Peyer's patch (tissue), 4 donors: ENCODE data around the gene PHC3. TPM values are rescaled to one million over a fixed set of nuclear protein-coding genes. Genes with fewer than 3 reads are reported as not detected.
"Not testable (repeated sequence)": the region's sequence is repeated elsewhere in the genome, so short reads cannot be mapped to it uniquely, and the experiment has no call there.

Experiments used
- DNase-seq, 3 donors: peaks; one replicate each; pipeline ENCODE4 v3.0.0-alpha.2; 2017 to 2019
- H3K27ac ChIP-seq, 4 donors: fragments of 200-600 bp; sonication (generic); one replicate each; pipeline ENCODE4 v1.5.1; 2016 to 2019
- H3K27me3 ChIP-seq, 2 donors: fragments of 200-600 bp; sonication (generic); one replicate each; pipeline ENCODE4 v1.5.1; 2019
- H3K36me3 ChIP-seq, 3 donors: fragments of 200-600 bp; sonication (generic); one replicate each; pipeline ENCODE4 v1.5.1; 2016 to 2019
- H3K4me1 ChIP-seq, 4 donors: fragments of 200-600 bp; sonication (generic); one replicate each; pipeline ENCODE4 v1.5.1; 2016 to 2019
- H3K4me3 ChIP-seq, 4 donors: fragments of 200-600 bp; sonication (generic); 1 replicate in 3 of 4; 2 replicates in 1 of 4; pipeline ENCODE4 v1.5.1; 2016 to 2019; ENCODE audit warnings: mild to moderate bottlenecking in 1 of 4
- H3K9me3 ChIP-seq, 4 donors: fragments of 200-600 bp; sonication (generic); one replicate each; pipeline ENCODE4 v1.5.1; 2016 to 2019; ENCODE audit warnings: mild to moderate bottlenecking in 1 of 4
- CTCF ChIP-seq, 6 experiments: fragments of 450-650 bp in 4 of 6; fragments of 200-600 bp in 2 of 6; sonication (generic) in 1 of 6; IDR thresholded peaks; one replicate each; pipeline ENCODE4 v1.5.1; 2017 to 2019; ENCODE audit warnings: antibody characterized with exemption in 6 of 6, mild to moderate bottlenecking in 3 of 6, moderate library complexity in 1 of 6
- POLR2A ChIP-seq, 2 donors: fragments of 450-650 bp; IDR thresholded peaks; one replicate each; pipeline ENCODE4 v1.5.1; 2017; ENCODE audit warnings: antibody characterized with exemption in 2 of 2, mild to moderate bottlenecking in 2 of 2, moderate library complexity in 2 of 2
- total RNA-seq, 4 donors: library from RNA; depleted of rRNA; stranded (reverse); fragments of >200 nt; gene quantifications; one replicate each; pipeline ENCODE4 v1.1.0, GENCODE V29; 2016

The PHC3 gene
- total RNA-seq, 4 donors from 2014 or later: 52.4 to 234 (median 83.2) TPM

DNA sequence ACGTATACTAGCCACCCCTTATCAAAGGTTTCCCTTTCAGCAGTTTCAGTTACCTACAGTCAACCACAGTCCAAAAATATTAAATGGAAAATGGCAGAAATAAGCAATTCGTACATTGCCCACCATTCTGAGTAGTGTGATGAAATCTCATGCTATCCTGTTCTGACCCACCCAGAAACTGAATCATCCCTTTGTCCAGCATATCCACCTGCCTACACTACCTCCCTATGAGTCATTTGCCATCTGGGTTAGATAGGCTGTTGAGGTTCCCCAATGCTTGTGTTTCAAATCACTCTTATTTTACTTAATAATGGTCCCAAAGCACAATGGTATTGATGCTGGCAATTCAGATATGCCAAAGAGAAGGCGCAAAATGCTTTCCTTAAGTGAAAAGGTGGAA, 15.3 kb upstream of the PHC3 start:
- Histone ChIP-seq H3K4me1 (no peaks in the 10 kb centered on the region), H3K36me3 (no peaks in the 10 kb centered on the region), H3K9me3 (no peaks in the 10 kb centered on the region), H3K27ac (no peak overlapping the region), H3K27me3 (no peaks in the 10 kb centered on the region), H3K4me3 (no peak overlapping the region)
- TF ChIP-seq POLR2A (IDR thresholded peaks at IDR 0.05) (no peak), CTCF (IDR thresholded peaks at IDR 0.05) (no peak)
- DNase-seq: no peak

- H3K4me3 ChIP-seq, DNase-seq, H3K36me3 ChIP-seq, H3K4me1 ChIP-seq, H3K27me3 ChIP-seq, H3K9me3 ChIP-seq, H3K27ac ChIP-seq: not testable (repeated sequence)
These were observed 14.2 kb upstream of the PHC3 start for GRCh38 chr3:170195759-170196158.

- Histone ChIP-seq H3K36me3 (no peaks in the 10 kb centered on the region), H3K27ac (no peak overlapping the region), H3K4me1 (peaks cover 0 to 8% (median 0%) of the 10 kb centered on the region in 4 donors), H3K9me3 (no peaks in the 10 kb centered on the region), H3K4me3 (no peak overlapping the region), H3K27me3 (no peaks in the 10 kb centered on the region)
- DNase-seq: no peak
- TF ChIP-seq CTCF (IDR thresholded peaks at IDR 0.05): no peak
- no peak for TF ChIP-seq POLR2A (IDR thresholded peaks at IDR 0.05)
These were observed 8.1 kb upstream of the PHC3 start for GRCh38 chr3:170189398-170190256.

GRCh38 chr3:170180079-170180907, 1.2 kb downstream of the PHC3 start:
- Histone ChIP-seq H3K36me3 (peaks cover 0 to 27% (median 0%) of the 10 kb centered on the region in 3 donors), H3K27ac (peak overlapping the region; percentile 94 to 99 (median 96)), H3K4me1 (peaks cover 0 to 29% (median 6%) of the 10 kb centered on the region in 4 donors), H3K9me3 (no peaks in the 10 kb centered on the region), H3K4me3 (peak overlapping the region; percentile 81 to 96 (median 86)), H3K27me3 (no peaks in the 10 kb centered on the region)
- DNase-seq: peak in 1 of 3 donors; percentile 53
- TF ChIP-seq POLR2A (IDR thresholded peaks at IDR 0.05): peak in 1 of 2 donors; percentile 3
- no peak for TF ChIP-seq CTCF (IDR thresholded peaks at IDR 0.05)

- peaks cover 0 to 36% (median 0%) of the 10 kb centered on the region in 3 donors for H3K36me3 ChIP-seq
- H3K27me3 ChIP-seq: no peaks in the 10 kb centered on the region
- H3K4me3 ChIP-seq: peak overlapping the region in 2 of 4 donors; percentile 81 to 96
- peak overlapping the region in 2 of 4 donors; percentile 0 to 99 for H3K27ac ChIP-seq
- no peak for TF ChIP-seq CTCF (IDR thresholded peaks at IDR 0.05)
- TF ChIP-seq POLR2A (IDR thresholded peaks at IDR 0.05): no peak
- no peaks in the 10 kb centered on the region for H3K9me3 ChIP-seq
- DNase-seq: no peak
- peaks cover 0 to 30% (median 6%) of the 10 kb centered on the region in 4 donors for H3K4me1 ChIP-seq
These were observed 2.1 kb downstream of the PHC3 start for GRCh38 chr3:170179432-170179831.
